Gastrocnemius medialis (tissue), 4 donors: ENCODE results near the gene SPOCK1. TPM values are rescaled to one million over a fixed set of nuclear protein-coding genes. Genes with fewer than 3 reads are reported as not detected.

ENCODE experiments used
- ATAC-seq, 2 donors: fragments of 150-250 bp; one replicate each; pipeline ENCODE4 v1.9.1; 2016
- DNase-seq, 2 donors: peaks; one replicate each; pipeline ENCODE4 v3.0.0-alpha.2; 2019
- H3K27ac ChIP-seq, 4 donors: fragments of 200-600 bp; sonication (generic); 1 replicate in 1 of 4; 2 replicates in 3 of 4; pipeline ENCODE4 v1.5.1; 2016 to 2018; ENCODE audit warnings: mild to moderate bottlenecking in 2 of 4, moderate library complexity in 1 of 4
- H3K27me3 ChIP-seq, 3 donors: fragments of 200-600 bp; sonication (generic) in 2 of 3; 1 replicate in 1 of 3; 2 replicates in 2 of 3; pipeline versions ENCODE4 v1.5.1 to v1.6.0; 2016 to 2019; ENCODE audit warnings: mild to moderate bottlenecking in 1 of 3, moderate library complexity in 1 of 3
- H3K36me3 ChIP-seq, 2 donors: fragments of 200-600 bp; sonication (generic) in 1 of 2; one replicate each; pipeline ENCODE4 v1.5.1; 2017 to 2018
- H3K4me1 ChIP-seq, 2 donors: fragments of 200-600 bp; sonication (generic) in 1 of 2; one replicate each; pipeline ENCODE4 v1.5.1; 2016 to 2017; ENCODE audit warnings: mild to moderate bottlenecking in 2 of 2
- H3K4me3 ChIP-seq, 4 donors: fragments of 200-600 bp; sonication (generic) in 3 of 4; 1 replicate in 1 of 4; 2 replicates in 3 of 4; pipeline ENCODE4 v1.5.1; 2016 to 2019; ENCODE audit warnings: mild to moderate bottlenecking in 2 of 4
- H3K9me3 ChIP-seq, 3 donors: fragments of 200-600 bp; sonication (generic) in 2 of 3; 1 replicate in 1 of 3; 2 replicates in 2 of 3; pipeline ENCODE4 v1.5.1; 2016 to 2019
- POLR2A ChIP-seq, 2 donors: fragments of 450-650 bp; IDR thresholded peaks; one replicate each; pipeline ENCODE4 v1.6.1; 2017; ENCODE audit warnings: antibody characterized with exemption in 2 of 2, mild to moderate bottlenecking in 2 of 2, moderate library complexity in 2 of 2
- in situ Hi-C, 4 donors: fragments of 200-750 bp; cut with MboI; loops; one replicate each; pipeline versions ENCODE4 v1.15.0 to v1.8.0; 2017; ENCODE audit warnings: low sequenced_read_pairs in 4 of 4
- intact Hi-C: fragments of 100-400 bp; cut with DNase I; formaldehyde crosslinking; loops from one replicate; pipeline ENCODE4 v1.15.1; 2023; ENCODE audit warnings: low total_unique reads
- total RNA-seq, 4 donors: library from RNA; depleted of rRNA; stranded (reverse); fragments of >200 nt; gene quantifications; one replicate each; pipeline versions ENCODE4 v1.1.0 to v1.2.3, GENCODE V29; 2016
- TF ChIP-seq, protein P1 (sequence below), 5 experiments: fragments of 450-650 bp in 3 of 5; fragments of 200-600 bp in 2 of 5; sonication (generic) in 2 of 5; IDR thresholded peaks in 4 of 5; conservative IDR thresholded peaks in 1 of 5; 1 replicate in 4 of 5; 2 replicates in 1 of 5; pipeline ENCODE4 v1.5.1; 2016 to 2019; ENCODE audit warnings: antibody characterized with exemption in 5 of 5, mild to moderate bottlenecking in 3 of 5, moderate library complexity in 3 of 5

The SPOCK1 gene
- total RNA-seq, 4 donors from 2014 or later: 5.8 to 33.8 (median 25.3) TPM

DNA sequence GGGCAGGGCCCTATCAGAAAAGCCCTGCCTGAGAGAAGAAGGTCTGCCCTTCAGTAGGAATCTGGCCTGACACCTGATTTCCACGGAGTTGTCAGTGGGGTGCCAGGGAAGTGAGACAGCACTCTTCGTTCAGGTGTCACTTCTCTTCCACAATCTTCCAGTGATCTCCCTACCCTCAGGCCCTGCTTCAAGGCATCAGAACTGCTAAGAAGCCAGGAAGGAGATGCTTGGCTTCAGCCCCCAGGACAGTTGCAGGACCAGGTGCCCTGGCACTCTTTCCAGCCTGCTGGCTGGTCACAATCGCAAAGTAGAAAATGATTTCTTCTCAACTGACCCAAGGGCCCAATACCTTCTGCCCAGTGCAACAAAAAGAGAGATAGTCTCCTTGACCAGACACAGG lies 50.3 kb downstream of the SPOCK1 start:
- TF ChIP-seq, protein P1, sequence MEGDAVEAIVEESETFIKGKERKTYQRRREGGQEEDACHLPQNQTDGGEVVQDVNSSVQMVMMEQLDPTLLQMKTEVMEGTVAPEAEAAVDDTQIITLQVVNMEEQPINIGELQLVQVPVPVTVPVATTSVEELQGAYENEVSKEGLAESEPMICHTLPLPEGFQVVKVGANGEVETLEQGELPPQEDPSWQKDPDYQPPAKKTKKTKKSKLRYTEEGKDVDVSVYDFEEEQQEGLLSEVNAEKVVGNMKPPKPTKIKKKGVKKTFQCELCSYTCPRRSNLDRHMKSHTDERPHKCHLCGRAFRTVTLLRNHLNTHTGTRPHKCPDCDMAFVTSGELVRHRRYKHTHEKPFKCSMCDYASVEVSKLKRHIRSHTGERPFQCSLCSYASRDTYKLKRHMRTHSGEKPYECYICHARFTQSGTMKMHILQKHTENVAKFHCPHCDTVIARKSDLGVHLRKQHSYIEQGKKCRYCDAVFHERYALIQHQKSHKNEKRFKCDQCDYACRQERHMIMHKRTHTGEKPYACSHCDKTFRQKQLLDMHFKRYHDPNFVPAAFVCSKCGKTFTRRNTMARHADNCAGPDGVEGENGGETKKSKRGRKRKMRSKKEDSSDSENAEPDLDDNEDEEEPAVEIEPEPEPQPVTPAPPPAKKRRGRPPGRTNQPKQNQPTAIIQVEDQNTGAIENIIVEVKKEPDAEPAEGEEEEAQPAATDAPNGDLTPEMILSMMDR (IDR thresholded peaks at IDR 0.05 in 4 of 5, conservative IDR thresholded peaks at IDR 0.05 in 1 of 5): no peak
- TF ChIP-seq POLR2A (IDR thresholded peaks at IDR 0.05): no peak
- no peaks in the 10 kb centered on the region for H3K4me1 ChIP-seq
- ATAC-seq (no peak), DNase-seq (no peak)
- H3K4me3 ChIP-seq: no peak overlapping the region
- in situ Hi-C loops (no loop called here), intact Hi-C loops (no loop called here)
- H3K27me3 ChIP-seq: no peaks in the 10 kb centered on the region
- no peak overlapping the region for H3K27ac ChIP-seq
- H3K36me3 ChIP-seq: no peaks in the 10 kb centered on the region
- H3K9me3 ChIP-seq: no peaks in the 10 kb centered on the region

DNA sequence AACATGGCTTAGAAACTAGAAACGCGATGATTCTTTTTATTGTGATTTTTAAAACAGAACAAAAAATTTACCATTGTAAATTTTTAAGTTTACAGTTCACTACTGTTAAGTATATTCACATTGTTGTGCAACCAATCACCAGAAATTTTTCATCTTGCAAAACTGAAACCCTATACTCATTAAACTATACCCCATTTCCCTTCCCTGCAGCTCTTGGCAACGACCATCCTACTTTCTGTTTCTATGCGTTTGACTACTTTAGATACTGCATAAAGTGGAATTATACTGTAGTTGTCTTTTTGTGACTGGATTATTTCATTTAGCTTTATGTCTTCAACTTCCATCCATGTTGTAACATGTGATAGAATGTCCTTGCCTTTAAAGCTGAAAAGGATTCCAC lies 52.5 kb downstream of the SPOCK1 start:
- H3K4me1 ChIP-seq: no peaks in the 10 kb centered on the region
- H3K36me3 ChIP-seq: no peaks in the 10 kb centered on the region
- ATAC-seq: no peak
- TF ChIP-seq POLR2A (IDR thresholded peaks at IDR 0.05): no peak
- TF ChIP-seq, protein P1 (IDR thresholded peaks at IDR 0.05 in 4 of 5, conservative IDR thresholded peaks at IDR 0.05 in 1 of 5): no peak
- no peaks in the 10 kb centered on the region for H3K9me3 ChIP-seq
- in situ Hi-C loops: no loop called here
- intact Hi-C loops: no loop called here
- H3K4me3 ChIP-seq: no peak overlapping the region
- no peak for DNase-seq
- no peak overlapping the region for H3K27ac ChIP-seq
- H3K27me3 ChIP-seq: no peaks in the 10 kb centered on the region

DNA sequence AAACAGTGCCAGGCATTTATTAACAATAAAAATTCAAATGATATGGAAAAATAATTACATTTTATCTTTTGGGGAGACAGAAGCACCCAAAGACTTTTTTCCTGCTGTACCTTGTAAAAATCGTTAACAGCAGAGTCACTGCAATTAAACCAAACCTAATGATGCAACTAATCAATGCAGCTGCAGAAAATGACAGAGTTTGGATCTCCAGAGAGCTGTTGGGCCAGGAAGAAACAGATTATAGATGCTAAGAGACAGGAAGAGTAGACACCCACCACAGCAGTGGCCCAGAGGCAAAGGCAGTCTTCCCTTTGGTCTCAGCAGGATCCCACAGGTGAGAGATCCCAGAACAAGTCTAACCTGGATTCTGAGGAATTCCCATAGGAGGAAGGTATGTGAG lies 53.0 kb downstream of the SPOCK1 start:
- DNase-seq (no peak), ATAC-seq (no peak)
- no peak for TF ChIP-seq POLR2A (IDR thresholded peaks at IDR 0.05)
- TF ChIP-seq, protein P1 (IDR thresholded peaks at IDR 0.05 in 4 of 5, conservative IDR thresholded peaks at IDR 0.05 in 1 of 5): no peak
- Histone ChIP-seq H3K27me3 (no peaks in the 10 kb centered on the region), H3K36me3 (no peaks in the 10 kb centered on the region), H3K4me1 (no peaks in the 10 kb centered on the region), H3K27ac (no peak overlapping the region), H3K4me3 (no peak overlapping the region), H3K9me3 (no peaks in the 10 kb centered on the region)
- intact Hi-C loops: no loop called here
- in situ Hi-C loops: no loop called here

DNA sequence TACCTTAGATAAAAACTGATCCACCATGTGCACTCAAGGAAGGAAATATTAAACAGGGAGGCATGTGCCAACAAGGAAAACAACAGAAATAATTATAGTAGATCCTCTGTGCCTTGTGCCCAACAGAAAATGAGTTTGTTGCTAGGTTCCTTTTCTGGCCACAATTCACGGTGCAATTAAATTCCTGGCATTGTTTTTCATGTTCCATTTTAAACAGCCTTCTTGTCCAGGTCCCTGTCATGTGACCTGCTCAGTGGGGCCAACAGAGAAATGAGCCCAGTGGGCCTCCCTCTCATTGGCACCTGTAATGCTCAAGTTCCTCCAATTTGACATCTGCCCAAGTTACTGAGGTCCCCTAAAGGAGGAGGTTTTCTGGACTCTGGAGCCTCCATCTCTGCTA lies 56.5 kb downstream of the SPOCK1 start:
- in situ Hi-C loops: no loop called here
- TF ChIP-seq, protein P1 (IDR thresholded peaks at IDR 0.05 in 4 of 5, conservative IDR thresholded peaks at IDR 0.05 in 1 of 5): no peak
- TF ChIP-seq POLR2A (IDR thresholded peaks at IDR 0.05): no peak
- no peak for ATAC-seq
- H3K4me1 ChIP-seq: no peaks in the 10 kb centered on the region
- no peak for DNase-seq
- H3K9me3 ChIP-seq: no peaks in the 10 kb centered on the region
- H3K27ac ChIP-seq: no peak overlapping the region
- no peaks in the 10 kb centered on the region for H3K36me3 ChIP-seq
- H3K4me3 ChIP-seq: no peak overlapping the region
- H3K27me3 ChIP-seq: no peaks in the 10 kb centered on the region
- intact Hi-C loops: no loop called here

DNA sequence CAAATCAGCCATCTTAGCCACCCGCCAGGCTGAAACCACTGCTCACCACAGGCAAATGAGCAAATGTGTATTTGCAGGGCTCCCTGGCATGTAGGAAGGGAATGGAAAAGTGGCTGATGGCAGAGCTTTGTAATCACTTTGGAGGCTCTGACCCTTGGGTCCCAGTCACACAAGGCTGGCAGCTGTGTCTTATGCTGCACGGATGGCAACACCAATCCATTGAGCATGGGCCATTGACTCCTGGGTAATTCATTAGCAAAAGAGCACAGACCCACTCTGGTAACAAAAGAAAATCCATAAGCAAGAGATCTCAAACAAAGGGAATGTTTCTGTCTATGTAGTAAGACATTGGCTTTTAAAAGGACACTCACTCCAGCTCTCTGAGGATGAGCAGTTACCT lies 57.6 kb downstream of the SPOCK1 start:
- no peaks in the 10 kb centered on the region for H3K27me3 ChIP-seq
- H3K27ac ChIP-seq: no peak overlapping the region
- intact Hi-C loops (no loop called here), in situ Hi-C loops (no loop called here)
- no peak for ATAC-seq
- no peaks in the 10 kb centered on the region for H3K9me3 ChIP-seq
- H3K4me3 ChIP-seq: no peak overlapping the region
- no peaks in the 10 kb centered on the region for H3K4me1 ChIP-seq
- no peaks in the 10 kb centered on the region for H3K36me3 ChIP-seq
- no peak for DNase-seq
- TF ChIP-seq, protein P1 (IDR thresholded peaks at IDR 0.05 in 4 of 5, conservative IDR thresholded peaks at IDR 0.05 in 1 of 5): no peak
- no peak for TF ChIP-seq POLR2A (IDR thresholded peaks at IDR 0.05)
